HG02981 (cell line): ENCODE data around the gene KLF7.

Experiments used
- ATAC-seq: cut with Tn5 transposase; IDR thresholded peaks from one replicate; pipeline ENCODE4 v1.9.1; 2021; ENCODE audit warnings: mild to moderate bottlenecking, moderate library complexity; ENCODE audit not compliant: unreplicated experiment

Gene KLF7

DNA sequence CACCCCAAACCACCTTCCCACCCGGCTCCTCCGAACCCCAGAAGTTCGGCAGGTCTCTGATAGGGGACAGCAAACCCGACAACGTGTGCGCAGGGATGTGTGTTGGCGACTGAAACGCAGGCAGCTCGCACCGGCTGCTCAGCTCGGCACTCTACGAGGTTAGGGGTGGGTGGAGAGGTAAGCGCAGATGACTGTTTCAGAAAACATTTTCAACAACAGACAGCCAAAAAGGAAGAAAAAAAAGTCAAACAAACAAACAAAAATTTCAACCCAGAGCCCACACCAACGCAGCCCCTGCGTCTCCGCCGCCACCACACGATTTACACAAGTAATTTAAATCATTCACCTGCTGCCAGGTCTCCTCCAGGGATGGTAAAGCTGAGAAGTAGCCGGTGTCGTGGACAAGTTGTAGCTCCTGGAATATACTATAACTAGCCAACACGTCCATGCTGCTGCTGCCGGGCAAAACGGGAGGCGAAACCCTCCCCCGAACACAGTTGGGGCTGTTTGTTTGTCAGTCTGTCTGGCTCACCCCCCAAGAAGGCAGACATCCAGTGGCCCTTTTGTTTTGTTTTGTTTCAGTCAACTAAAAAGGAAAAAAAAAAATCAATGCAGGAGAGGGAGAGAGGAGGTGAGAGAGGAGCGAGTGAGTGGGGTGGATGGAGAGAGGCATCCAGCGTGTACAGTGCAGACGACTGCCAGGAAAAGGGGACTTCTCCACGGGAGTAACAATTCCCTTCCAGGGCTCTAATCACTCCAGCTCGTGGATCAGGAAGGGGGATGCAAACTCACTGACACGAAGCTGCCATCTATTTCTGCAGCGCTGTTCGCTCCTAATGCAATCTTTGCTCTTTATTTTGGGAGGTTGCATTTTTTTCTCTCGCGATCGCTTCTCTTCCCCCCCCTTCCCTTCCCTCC is at the start of gene KLF7:
Gene KLF7 (minus strand): TSS at position 828 of the 918 bp plus-strand sequence. CDS start 380 bp downstream, at position 448.
- ATAC-seq: no peak

DNA sequence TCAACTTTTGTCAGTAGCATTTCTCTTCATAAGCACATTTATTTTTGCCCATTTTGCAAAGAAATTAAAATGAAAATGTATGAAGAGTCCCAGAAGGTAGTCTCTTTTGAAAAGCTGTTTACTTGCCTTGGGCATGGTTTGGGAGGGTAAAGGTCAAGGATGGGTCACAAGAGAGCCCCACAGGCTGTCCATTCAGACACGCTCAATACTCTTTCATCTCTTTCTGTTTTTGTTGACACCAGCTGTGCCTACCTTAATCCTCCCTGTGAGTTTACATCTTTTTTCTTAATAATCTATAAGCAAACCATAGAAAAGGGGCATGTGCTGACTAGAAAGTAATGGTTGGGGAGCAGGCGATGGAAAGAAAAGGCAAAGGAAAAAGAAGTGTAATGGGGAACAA is 49.6 kb upstream of the KLF7 start:
- ATAC-seq: no peak

DNA sequence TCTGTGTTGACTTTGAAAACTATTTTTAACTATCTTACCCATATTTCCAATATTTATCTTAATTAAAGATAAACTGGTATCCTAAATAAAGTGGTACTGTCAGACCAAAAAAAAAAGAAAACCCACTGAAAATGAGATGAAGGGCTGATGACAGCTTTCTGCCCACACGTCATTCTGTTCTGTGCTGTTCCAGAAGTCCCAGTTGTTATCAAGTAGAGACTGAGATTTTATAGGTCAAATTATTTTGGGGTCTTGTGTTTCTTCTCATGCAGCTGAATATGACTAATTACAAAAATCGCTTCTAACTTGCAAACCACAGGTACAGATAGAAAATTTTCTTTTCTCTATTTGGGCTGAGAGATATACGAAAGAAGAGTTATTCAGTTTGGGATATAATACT is 48.7 kb upstream of the KLF7 start:
- no peak for ATAC-seq

DNA sequence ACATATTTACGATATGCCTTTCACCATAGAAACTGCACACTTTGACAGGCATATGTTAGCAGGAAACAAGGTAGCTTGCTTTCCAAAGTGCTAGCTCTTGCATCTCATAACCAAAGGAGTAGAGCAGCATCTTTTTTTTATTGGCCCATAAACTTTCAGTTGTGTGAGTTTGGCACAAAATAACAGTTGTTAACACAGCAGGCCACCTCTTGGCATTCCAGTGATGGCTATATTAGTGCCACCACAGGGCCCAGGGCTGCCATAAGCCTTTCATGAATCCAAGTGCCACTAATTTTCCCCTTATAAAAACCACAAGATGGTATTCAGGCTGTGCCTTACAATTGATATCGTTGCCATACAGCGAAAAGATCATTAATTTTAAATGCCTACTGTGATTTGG is 40.3 kb upstream of the KLF7 start:
- no peak for ATAC-seq

DNA sequence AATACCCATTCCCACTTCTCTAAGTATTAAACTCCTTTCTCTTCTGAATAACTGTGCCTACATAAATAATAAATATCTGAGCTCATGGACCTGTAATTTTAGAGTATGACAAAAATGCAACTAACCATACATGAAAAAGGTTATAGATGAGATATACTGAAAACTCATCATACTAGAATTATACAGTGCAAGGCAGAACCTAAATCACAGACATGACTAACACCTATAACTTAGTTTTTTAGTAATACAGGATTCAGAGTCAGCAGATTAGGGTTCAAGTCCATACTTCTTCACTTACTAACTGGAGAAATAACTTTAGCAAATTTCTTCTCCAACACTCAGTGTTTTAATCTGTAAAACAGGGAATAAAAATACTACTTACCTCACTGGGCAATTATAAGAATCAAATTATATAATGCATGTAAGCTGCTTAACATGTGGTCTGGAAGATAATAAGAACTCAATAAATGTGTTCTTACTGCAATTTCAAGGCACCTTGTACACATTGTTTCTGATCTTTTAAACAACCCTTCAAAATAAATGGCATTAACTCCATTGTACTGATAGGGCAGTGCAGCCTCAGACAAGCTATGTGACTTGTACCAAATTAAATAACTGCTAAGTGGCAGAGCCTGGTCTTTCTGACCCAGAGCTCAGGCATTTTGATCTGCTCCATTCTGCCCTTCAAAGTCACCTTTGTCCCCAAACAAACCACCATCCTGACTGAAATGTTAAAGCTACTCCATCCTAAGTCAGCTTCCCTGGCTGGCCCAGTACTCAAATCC is 39.6 kb upstream of the KLF7 start:
- ATAC-seq: no peak

DNA sequence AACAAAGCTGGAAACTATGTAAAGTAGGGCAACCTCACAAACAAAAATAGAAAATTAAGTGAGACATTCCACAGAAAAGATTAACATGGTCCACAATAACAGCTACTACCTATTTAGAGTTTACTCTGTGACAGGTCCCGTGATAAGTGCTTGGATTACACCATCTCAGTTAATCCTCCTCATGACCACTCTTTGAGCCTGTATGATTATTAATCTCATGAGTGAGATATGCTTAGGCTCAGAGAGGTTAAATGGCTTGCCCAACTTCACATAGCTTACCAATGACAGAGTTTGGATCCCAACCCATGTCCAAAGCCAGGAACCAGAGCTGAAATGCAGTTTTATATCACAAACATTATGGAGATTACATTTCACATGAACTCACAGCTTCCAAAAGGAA is 37.3 kb upstream of the KLF7 start:
- no peak for ATAC-seq

DNA sequence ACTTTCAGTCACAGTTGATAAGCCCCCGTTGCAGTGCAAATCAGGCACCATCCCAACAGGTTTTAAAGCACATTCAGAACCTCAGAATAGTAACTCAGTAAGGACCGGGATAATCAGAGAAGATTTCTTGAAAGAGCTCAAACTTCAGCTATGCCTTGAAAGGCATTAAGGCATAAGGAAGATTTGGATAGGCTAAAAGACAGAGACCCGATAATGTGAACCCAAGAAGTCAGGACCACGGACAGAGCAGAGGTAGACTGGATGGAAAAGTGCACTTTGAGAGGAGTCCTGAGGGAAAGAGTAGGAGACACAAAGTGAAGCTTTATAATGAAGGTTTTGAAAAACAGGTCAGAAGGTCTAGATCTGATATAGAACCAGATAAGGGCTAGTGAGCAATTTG is 36.9 kb upstream of the KLF7 start:
- no peak for ATAC-seq

DNA sequence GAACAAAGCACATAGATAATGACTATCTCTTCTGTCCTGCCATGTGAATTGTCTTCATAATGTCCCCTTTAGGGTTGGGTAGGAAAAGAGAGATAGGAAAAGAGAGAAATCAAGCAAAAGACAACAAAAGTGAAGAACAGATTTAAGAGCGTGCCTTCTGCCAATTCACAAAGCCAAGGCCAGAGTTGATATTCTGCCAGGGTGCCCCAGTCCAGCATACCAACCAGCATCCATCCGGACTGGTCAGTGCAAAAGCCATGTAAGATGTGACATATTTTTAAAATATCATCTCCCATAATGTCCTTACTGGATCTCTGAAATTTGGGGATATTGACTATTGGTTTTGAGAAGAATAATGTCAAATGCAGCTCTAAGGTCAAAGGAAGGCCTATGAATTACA is 35.7 kb upstream of the KLF7 start:
- ATAC-seq: no peak

DNA sequence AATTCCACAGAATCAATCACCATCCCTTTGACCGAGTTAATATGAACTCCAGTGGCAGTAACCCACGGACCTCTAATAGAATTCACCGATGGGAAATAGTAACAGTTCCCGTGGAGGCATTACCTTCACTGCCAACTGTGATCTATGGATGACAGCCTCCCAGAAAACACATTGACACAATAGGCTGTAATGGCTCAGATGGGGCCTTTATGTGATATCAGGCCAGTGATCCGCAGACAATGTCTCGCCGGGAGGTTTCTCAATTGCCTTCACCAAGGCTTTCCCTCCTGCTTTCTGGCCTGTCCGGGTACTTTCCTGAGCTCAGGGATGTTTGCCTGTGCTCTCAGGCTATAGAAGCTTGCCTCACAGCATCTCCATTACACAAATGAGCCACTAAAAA is 34.4 kb upstream of the KLF7 start:
- no peak for ATAC-seq

DNA sequence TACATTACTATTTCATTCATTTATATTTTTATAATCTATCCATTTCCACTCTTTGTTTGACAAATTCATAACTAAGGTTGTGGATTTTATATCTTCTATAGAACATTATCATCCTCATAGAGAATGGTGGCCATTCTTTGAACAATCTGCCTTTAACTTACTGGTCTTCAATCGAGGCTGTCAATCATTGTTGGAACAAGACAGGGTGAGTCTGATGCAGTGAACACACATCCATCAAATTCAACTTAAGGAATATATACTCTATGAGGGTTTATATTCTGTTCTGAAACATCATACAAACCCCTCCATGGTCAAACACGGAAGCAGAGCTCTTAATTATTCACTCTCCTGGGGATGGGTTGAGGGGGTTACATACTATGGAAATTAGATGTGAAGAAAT is 28.3 kb upstream of the KLF7 start:
- no peak for ATAC-seq

DNA sequence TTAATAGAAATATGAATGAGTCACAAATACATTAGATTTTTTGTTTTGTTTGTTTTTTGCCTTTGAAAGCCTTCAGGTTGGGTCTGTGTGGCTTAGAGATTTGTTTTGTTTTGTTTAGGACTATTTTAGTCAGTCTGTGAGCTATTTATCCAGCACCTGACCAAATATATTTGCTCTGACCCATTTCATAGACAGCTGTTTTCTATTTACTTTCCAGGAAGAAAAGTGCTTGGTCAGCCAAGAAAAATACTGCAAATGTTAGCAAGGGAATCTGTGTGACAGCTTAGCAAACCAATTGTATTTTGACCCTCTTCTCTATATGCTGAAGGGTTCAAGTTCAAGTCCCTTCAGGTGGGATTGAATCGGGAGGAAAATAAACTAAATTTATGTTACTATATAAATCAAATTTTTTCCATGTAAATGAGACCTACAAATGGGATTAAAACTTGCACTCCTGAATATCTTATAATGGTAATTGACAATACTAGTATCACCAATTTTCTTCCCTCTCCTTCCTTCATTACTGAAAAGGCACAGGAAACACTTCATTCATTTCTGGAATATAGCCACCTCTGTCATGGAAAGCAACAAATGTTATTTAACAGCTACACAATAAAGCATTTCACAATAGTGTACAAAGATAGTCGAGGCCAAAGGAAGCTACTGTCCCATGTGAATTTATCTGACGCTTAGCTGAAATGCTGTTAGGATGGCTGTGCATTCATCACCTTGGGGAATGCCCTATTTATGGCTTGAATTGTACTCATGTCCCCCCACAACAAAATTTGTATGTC is 23.1 kb upstream of the KLF7 start:
- ATAC-seq: no peak

DNA sequence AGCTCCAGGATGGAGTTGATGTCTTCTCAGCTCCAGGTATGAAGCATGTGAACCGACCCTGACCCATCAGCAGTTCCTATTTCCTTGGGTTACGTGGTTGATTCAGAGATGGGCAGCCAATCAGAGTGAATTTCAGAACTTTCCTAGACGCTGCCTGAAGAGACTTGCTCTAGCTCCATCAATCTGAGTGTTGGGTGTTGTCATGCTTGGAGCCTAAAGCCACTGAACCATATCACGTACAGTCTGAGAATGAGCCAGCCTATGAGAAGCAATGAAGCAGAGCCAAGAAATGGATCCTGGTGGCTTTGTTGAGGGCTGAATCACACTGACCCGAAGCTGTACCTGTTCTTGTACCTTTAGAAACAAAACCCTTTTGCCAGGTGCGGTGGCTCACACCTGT is 19.6 kb upstream of the KLF7 start:
- no peak for ATAC-seq

DNA sequence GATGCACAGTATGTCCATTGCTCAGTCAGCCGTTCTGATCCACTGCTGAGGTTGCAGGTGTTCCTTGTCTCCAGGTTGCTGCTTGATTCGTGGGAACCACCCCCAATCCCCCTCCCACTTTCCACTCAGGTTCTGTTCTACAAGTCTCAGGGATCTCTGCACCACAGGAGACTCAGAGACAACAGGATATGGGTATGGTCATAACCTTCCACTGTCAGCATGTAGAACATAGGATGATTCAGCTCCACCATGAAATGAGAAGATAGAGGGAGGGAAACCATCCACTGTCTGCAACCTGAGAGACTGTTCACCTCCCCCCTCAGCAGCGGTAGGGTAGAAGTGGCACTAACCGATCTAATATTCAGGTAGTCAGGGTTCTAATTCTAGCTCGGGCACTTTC is 19.0 kb upstream of the KLF7 start:
- ATAC-seq: no peak

DNA sequence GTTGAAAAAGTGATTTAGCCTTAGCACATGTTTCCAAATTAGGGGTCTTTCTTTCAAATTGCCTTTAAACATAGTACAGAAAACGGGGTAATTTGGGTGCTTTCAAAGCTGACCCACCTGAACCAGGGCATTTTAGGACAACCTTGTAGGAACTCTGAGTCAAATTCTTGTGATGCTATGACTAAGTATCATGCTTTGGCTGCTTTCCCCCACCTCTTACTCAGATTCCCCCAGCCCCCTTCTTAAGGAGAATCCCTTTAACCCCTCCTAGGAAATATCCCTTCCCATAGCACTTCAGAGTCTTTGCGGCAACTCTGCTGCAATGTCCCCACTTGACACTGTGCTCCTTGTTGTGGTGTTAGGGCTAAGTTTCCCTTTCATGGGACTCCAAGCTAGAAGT is 18.6 kb upstream of the KLF7 start:
- ATAC-seq: no peak

DNA sequence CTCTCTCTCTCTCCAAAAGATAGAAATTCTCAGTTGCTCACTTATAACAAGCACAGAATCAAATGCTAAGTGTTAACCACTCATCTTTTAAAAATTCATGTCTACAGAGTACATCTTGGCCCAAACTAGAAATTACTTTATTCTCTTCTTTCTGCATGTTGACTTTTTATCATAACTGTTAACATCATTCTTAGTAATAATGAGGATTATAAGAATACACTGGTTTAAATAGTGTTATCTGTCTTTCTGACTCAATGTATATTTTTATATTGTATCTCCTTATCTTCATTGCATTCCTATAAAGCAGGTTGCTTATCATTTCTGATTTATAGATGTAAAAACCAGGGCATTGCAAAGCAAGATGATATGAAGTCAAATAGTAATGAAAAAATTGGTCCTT is 17.8 kb upstream of the KLF7 start:
- ATAC-seq: no peak

DNA sequence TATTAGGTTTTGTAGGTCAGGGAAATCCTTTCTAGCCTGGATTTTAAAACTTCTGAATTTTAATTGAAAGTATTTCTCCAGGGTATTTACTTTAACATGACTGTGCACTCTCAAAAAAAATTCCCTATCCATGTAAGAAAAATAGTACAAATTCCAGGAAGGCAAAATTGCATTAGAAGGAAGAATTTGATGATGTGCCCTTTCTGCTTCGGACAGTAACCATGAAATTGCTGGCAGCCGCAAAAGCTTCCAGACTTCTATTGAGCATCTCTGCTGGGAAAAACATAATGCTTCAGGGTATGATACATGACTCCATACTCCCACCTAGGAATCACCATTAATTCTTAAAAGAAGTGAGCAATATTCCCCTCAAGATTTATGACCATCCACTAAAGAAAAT is 17.2 kb upstream of the KLF7 start:
- ATAC-seq: no peak

DNA sequence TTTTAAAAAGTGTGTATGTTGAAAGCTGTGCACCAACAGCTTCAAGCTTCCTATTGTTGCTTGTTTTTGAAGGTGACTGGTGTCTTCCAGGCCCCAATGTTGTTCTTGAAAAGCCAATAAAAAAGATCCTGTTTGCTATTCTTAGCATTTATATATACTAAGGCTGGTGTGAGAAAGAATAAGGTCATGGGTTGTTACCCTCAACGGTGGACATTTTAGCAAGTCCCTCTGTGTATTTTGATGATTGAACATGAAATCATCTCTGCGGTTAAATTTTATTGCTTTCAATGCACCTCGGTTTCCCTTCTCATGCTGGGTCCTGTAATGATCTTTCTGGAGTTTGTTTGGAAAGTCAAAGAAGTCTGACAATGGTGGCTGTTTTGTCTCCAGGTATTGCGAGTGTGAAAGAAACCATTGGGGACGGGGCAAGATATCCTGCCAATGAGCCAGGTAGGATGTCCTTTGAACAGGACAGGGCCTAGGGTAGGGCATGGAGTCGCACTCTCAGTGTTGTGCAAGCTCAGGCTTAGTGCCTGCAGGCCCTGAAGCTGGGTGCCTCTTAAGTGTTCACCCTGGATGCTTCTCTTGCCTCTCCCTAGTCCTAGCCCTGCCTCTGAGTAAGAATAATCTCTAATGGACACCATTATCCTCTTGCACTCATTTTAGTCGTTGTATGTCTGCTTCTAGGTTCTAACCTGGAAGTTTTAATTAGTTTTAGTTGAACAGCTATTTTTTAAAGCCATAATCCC is 16.0 kb upstream of the KLF7 start:
- no peak for ATAC-seq

DNA sequence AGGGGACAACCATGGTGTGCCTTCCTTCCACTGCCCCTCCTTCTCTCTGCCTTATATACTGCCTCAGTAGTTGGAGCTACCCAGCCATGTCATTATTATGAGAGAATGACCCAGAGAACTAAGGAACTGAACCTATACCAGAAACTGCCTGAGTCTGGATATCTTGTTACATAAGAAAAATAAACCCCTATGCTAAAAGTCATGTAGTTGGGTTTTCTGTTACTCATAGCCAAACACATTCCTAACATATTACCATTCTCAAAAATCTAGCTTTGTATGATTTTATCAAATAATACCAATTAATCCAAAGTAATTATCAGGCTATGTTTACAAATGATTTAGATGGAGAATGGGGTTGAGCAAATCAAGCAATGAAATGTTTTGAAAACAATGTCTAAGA is 15.0 kb upstream of the KLF7 start:
- no peak for ATAC-seq

DNA sequence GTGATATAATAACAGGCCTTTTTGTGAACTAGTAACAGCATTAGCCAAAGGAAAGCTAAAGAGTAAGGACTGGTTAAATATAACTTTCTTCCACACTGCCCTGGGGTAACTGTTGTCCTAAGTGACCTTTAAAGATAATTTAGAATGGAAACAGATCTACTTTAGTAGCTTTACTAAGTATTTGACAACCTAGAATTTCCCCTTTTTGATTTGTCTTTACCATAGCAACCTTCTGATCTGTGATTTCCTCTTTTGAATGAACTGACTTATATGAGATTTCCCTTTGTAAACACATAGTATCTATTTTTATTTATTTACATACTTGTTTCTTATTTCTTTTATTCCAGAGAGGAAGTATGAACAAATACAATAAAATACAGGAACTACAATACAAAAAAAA is 10.5 kb upstream of the KLF7 start:
- ATAC-seq: no peak

DNA sequence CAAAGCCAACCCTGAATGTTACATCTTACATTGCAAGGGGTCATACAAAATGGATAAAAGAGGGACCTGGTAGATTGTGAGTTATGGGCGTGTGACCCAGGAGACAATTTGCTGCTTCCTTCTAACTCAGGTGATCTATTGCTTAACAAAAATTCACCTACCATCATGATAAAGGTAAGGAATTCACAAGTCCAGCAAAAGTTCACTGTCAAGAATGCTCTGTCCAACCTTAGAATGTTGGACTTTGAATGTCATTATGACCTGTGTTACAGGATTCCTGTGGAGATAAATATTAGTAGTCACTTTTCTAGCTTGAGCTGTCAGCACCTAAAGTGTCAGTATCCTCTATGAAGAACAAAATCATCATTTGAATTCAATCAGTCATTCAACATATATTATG is 7.9 kb upstream of the KLF7 start:
- no peak for ATAC-seq
